ENCODE data around the gene TFF2. TPM values are rescaled to one million over a fixed set of nuclear protein-coding genes. Genes with fewer than 3 reads are reported as not detected.

Gene TFF2
- polyA plus RNA-seq, 1 of the 3 experiments (the other 2 are of a cell fraction), result not detected

- TF ChIP-seq TAF1 (IDR thresholded peaks at IDR 0.05; ENCODE audit: borderline replicate concordance, low read depth, low read length), result no peak
- no peak for TF ChIP-seq SIN3A (IDR thresholded peaks at IDR 0.05; ENCODE audit: borderline replicate concordance, low read depth, low read length)
- no peak for TF ChIP-seq RXRA (IDR thresholded peaks at IDR 0.05; ENCODE audit: borderline replicate concordance, low read depth)
- TF ChIP-seq FOXM1 (IDR thresholded peaks at IDR 0.05; ENCODE audit: low read depth), result no peak
- no peak for TF ChIP-seq ELF1 (IDR thresholded peaks at IDR 0.05)
Measured at GRCh38 chr21:42397746-42398394, 47.1 kb upstream of the TFF2 start (continued).

DNA sequence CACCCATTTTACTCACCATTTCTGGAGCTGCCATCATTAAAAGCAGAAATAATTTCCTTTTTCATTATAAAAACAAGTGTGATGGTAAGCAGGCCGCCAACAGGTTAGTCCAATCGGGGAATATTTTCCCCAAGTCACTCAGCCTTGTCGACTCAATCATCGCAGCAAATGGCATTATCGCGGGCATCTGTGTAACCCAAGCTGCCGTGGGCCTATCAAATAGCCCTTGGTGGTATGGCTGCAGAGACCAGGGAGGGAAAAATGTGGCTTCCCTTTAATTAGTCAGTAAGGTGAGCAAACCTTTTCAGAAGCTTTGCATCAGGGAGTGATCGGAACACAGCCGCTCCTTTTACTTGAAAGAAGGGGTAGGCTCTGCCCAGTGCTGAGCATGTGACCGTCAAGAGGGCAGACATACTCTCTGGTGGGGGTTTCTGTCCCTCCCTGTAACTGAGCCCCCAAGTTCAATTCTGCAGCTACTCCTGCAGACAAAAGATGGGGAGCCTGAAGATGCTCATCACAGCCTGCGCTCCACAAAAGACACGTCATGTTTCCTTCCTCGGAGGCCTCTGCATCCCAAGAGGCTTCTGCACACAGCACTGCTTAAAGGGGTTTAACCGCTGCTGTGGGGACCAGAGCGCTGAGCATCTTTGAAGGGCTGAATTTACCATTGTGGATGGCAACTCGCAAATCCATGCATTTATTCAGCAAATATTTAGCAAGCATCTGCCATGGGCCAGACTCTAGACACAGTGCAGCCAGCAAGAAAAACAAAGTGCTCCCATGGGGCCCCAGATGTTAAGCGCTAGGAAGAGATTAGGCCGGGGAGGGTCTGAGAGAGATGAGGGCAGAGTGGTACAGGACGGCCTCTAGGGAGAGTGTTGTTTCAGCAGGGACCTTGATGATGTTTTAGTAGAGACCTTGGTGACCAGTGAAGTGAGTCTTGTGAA lies 46.3 kb upstream of the TFF2 start:
- Histone ChIP-seq H3K27ac (ENCODE audit: low read depth in 2 of 2, low read length in 1 of 2) (no peak overlapping the region), H3K79me2 (ENCODE audit: insufficient read depth) (no peaks in the 10 kb centered on the region), H3K36me3 (replicated peaks in 1 of 2; ENCODE audit: control insufficient read depth in 1 of 2, insufficient read depth in 2 of 2, low read length in 1 of 2) (no peaks in the 10 kb centered on the region), H3K9ac (no peak overlapping the region), H3K9me3 (no peaks in the 10 kb centered on the region), H4K20me1 (ENCODE audit: insufficient read depth) (no peaks in the 10 kb centered on the region), H3K4me3 (ENCODE audit: low read depth in 2 of 2, low read length in 1 of 2) (no peak overlapping the region), H2AFZ (ENCODE audit: low read depth) (no peak overlapping the region), H3K4me1 (ENCODE audit: control insufficient read depth in 1 of 2, insufficient read depth in 2 of 2, low read depth in 1 of 2, low read length in 1 of 2) (no peaks in the 10 kb centered on the region), H3K9me2 (no peaks in the 10 kb centered on the region), H3K27me3 (ENCODE audit: insufficient read depth) (no peaks in the 10 kb centered on the region), H3K4me2 (no peak overlapping the region), H3F3A (replicated peaks; ENCODE audit: insufficient read depth) (no peaks in the 10 kb centered on the region)
- POLR2A ChIA-PET, result no interaction called here
- TF ChIP-seq TCF12 (IDR thresholded peaks at IDR 0.05) (no peak), FOXM1 (IDR thresholded peaks at IDR 0.05; ENCODE audit: low read depth) (no peak), RXRA (IDR thresholded peaks at IDR 0.05; ENCODE audit: borderline replicate concordance, low read depth) (no peak), SMC3 (IDR thresholded peaks at IDR 0.05; ENCODE audit: low read depth, low read length) (no peak), PBX3 (IDR thresholded peaks at IDR 0.05) (no peak), FOXJ3 (CRISPR knock-in tag; IDR thresholded peaks at IDR 0.05) (no peak), GATA2 (CRISPR knock-in tag; IDR thresholded peaks at IDR 0.05) (no peak), ELF1 (IDR thresholded peaks at IDR 0.05) (no peak), RAD21 (IDR thresholded peaks at IDR 0.05; ENCODE audit: low read length) (no peak), POLR2AphosphoS5 (IDR thresholded peaks at IDR 0.05; ENCODE audit: low read depth, low read length) (no peak), NRF1 (IDR thresholded peaks at IDR 0.05; ENCODE audit: low read depth, low read length) (no peak), MEF2A (IDR thresholded peaks at IDR 0.05; ENCODE audit: borderline replicate concordance, low read depth) (no peak), EP300 (IDR thresholded peaks at IDR 0.05; ENCODE audit: borderline replicate concordance in 1 of 2, low read depth in 1 of 2, low read length in 1 of 2) (no peak)
- TF ChIP-seq, protein P1, sequence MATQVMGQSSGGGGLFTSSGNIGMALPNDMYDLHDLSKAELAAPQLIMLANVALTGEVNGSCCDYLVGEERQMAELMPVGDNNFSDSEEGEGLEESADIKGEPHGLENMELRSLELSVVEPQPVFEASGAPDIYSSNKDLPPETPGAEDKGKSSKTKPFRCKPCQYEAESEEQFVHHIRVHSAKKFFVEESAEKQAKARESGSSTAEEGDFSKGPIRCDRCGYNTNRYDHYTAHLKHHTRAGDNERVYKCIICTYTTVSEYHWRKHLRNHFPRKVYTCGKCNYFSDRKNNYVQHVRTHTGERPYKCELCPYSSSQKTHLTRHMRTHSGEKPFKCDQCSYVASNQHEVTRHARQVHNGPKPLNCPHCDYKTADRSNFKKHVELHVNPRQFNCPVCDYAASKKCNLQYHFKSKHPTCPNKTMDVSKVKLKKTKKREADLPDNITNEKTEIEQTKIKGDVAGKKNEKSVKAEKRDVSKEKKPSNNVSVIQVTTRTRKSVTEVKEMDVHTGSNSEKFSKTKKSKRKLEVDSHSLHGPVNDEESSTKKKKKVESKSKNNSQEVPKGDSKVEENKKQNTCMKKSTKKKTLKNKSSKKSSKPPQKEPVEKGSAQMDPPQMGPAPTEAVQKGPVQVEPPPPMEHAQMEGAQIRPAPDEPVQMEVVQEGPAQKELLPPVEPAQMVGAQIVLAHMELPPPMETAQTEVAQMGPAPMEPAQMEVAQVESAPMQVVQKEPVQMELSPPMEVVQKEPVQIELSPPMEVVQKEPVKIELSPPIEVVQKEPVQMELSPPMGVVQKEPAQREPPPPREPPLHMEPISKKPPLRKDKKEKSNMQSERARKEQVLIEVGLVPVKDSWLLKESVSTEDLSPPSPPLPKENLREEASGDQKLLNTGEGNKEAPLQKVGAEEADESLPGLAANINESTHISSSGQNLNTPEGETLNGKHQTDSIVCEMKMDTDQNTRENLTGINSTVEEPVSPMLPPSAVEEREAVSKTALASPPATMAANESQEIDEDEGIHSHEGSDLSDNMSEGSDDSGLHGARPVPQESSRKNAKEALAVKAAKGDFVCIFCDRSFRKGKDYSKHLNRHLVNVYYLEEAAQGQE (IDR thresholded peaks at IDR 0.05; ENCODE audit: low read depth, low read length), result no peak
- no peak for DNase-seq
- 64% methylated on average over 19 of the region's 19 CpGs for WGBS (ENCODE audit: low lambda C conversion rate)
- CTCF ChIA-PET, result interaction anchor here (0.6 to 1.4 kb wide), 2 partner anchors 12 to 27 kb away, joined by 3 read pairs; no protein-coding TSS in a partner anchor

Measured in SK-N-SH (cell line).